H9 (cell line): ENCODE measurements around the gene HHAT. TPM values are rescaled to one million over a fixed set of nuclear protein-coding genes. Genes with fewer than 3 reads are reported as not detected.

ENCODE experiments used
- DNase-seq: peaks from one replicate; pipeline ENCODE4 v3.0.0-alpha.2; 2017
- H2AFZ ChIP-seq: one replicate; pipeline ENCODE4 v1.6.1; 2013; ENCODE audit warnings: mild to moderate bottlenecking, low read length, control low read depth, moderate library complexity
- H2AK5ac ChIP-seq: 2 replicates; pipeline ENCODE4 v1.6.1; 2013; ENCODE audit warnings: low read length, control low read depth, mixed read lengths; ENCODE audit not compliant: insufficient read length
- H2BK120ac ChIP-seq: one replicate; pipeline ENCODE4 v1.6.1; 2013; ENCODE audit warnings: low read depth, mild to moderate bottlenecking, low read length, control low read depth, inconsistent platforms; ENCODE audit not compliant: poor library complexity, severe bottlenecking
- H2BK12ac ChIP-seq: 2 replicates; pipeline ENCODE4 v1.6.1; 2013; ENCODE audit warnings: low read length, control low read depth, mixed read lengths, low read depth; ENCODE audit not compliant: insufficient read length
- H2BK15ac ChIP-seq: 2 replicates; pipeline ENCODE4 v1.6.1; 2013; ENCODE audit warnings: low read depth, low read length, control low read depth
- H2BK20ac ChIP-seq: one replicate; pipeline ENCODE4 v1.6.1; 2013; ENCODE audit warnings: low read depth, mild to moderate bottlenecking, low read length, control low read depth, inconsistent platforms; ENCODE audit not compliant: poor library complexity, severe bottlenecking
- H2BK5ac ChIP-seq: 2 replicates; pipeline ENCODE4 v1.6.1; 2013; ENCODE audit warnings: low read length, control low read depth, mixed read lengths; ENCODE audit not compliant: insufficient read length
- H3K14ac ChIP-seq: 2 replicates; pipeline ENCODE4 v1.6.1; 2013; ENCODE audit warnings: low read length, control low read depth; ENCODE audit not compliant: insufficient read depth
- H3K18ac ChIP-seq: 2 replicates; pipeline ENCODE4 v1.6.1; 2013; ENCODE audit warnings: low read depth, mild to moderate bottlenecking, mixed read lengths, low read length, control low read depth; ENCODE audit not compliant: insufficient read length
- H3K23ac ChIP-seq: 2 replicates; pipeline ENCODE4 v1.6.1; 2013; ENCODE audit warnings: low read length, control low read depth, mixed read lengths, low read depth; ENCODE audit not compliant: insufficient read length
- H3K23me2 ChIP-seq: 2 replicates; pipeline ENCODE4 v1.6.1; 2013; ENCODE audit warnings: low read depth, mild to moderate bottlenecking, mixed read lengths, low read length, control low read depth; ENCODE audit not compliant: insufficient read length, poor library complexity, severe bottlenecking
- H3K27ac ChIP-seq: 2 replicates; pipeline ENCODE4 v1.5.1; 2013; ENCODE audit warnings: low read length, control low read depth, mixed read lengths, low read depth; ENCODE audit not compliant: insufficient read length
- H3K27me3 ChIP-seq: 2 replicates; pipeline ENCODE4 v1.6.1; 2013; ENCODE audit warnings: low read length, control low read depth, inconsistent platforms; ENCODE audit not compliant: insufficient read depth
- H3K4ac ChIP-seq: 2 replicates; pipeline ENCODE4 v1.6.1; 2013; ENCODE audit warnings: low read depth, mild to moderate bottlenecking, control low read depth, inconsistent platforms, low read length, moderate library complexity
- H3K4me1 ChIP-seq: 2 replicates; pipeline ENCODE4 v1.6.1; 2013; ENCODE audit warnings: low read length, control low read depth, inconsistent platforms; ENCODE audit not compliant: insufficient read depth
- H3K4me2 ChIP-seq: 2 replicates; pipeline ENCODE4 v1.6.1; 2013; ENCODE audit warnings: low read length, control low read depth, mixed read lengths; ENCODE audit not compliant: insufficient read length, insufficient read depth
- H3K56ac ChIP-seq: 2 replicates; pipeline ENCODE4 v1.6.1; 2013; ENCODE audit warnings: low read depth, mild to moderate bottlenecking, mixed read lengths, low read length, control low read depth; ENCODE audit not compliant: insufficient read length
- H3K79me1 ChIP-seq: 2 replicates; pipeline ENCODE4 v1.6.1; 2013; ENCODE audit warnings: low read depth, mild to moderate bottlenecking, moderate library complexity, low read length, control low read depth, inconsistent platforms; ENCODE audit not compliant: insufficient read depth, poor library complexity, severe bottlenecking
- H3K79me2 ChIP-seq: 2 replicates; pipeline ENCODE4 v1.6.1; 2013; ENCODE audit warnings: low read length, control low read depth, inconsistent platforms; ENCODE audit not compliant: insufficient read depth
- H3K9ac ChIP-seq: 2 replicates; pipeline ENCODE4 v1.6.1; 2013; ENCODE audit warnings: low read length, control low read depth, mixed read lengths; ENCODE audit not compliant: insufficient read length; ENCODE audit errors: extremely low read depth
- H3K9me3 ChIP-seq: one replicate; pipeline ENCODE4 v1.6.1; 2013; ENCODE audit warnings: low read depth, low read length, inconsistent platforms; ENCODE audit not compliant: control insufficient read depth
- H3T11ph ChIP-seq: one replicate; pipeline ENCODE4 v1.6.1; 2013; ENCODE audit warnings: mild to moderate bottlenecking, low read length, control low read depth, inconsistent platforms
- H4K20me1 ChIP-seq: one replicate; pipeline ENCODE4 v1.6.1; 2013; ENCODE audit not compliant: control insufficient read depth, insufficient read length, insufficient read depth
- H4K5ac ChIP-seq: 2 replicates; pipeline ENCODE4 v1.6.1; 2013; ENCODE audit warnings: low read depth, mild to moderate bottlenecking, mixed read lengths, low read length, control low read depth; ENCODE audit not compliant: insufficient read length
- H4K8ac ChIP-seq: replicated peaks from 2 replicates; pipeline ENCODE4 v1.6.1; 2013; ENCODE audit warnings: low read length, control low read depth, mixed read lengths, low read depth; ENCODE audit not compliant: insufficient read length
- H4K91ac ChIP-seq: 2 replicates; pipeline ENCODE4 v1.6.1; 2013; ENCODE audit warnings: low read depth, mild to moderate bottlenecking, moderate library complexity, mixed read lengths, low read length, control low read depth; ENCODE audit not compliant: insufficient read length
- H3K27ac Mint-ChIP-seq, 3 experiments: 2 replicates in 2 of 3; 3 replicates in 1 of 3; pipeline ENCODE4 v1.8.0; 2020 to 2021; ENCODE audit warnings: mixed read lengths in 3 of 3, mild to moderate bottlenecking in 1 of 3, moderate library complexity in 1 of 3
- H3K27me3 Mint-ChIP-seq: 2 replicates; pipeline ENCODE4 v1.8.0; 2021; ENCODE audit warnings: low read depth, mild to moderate bottlenecking, moderate library complexity, mixed read lengths
- H3K36me3 Mint-ChIP-seq, 3 experiments: 2 replicates in 2 of 3; 3 replicates in 1 of 3; pipeline ENCODE4 v1.8.0; 2020 to 2021; ENCODE audit warnings: low read depth in 3 of 3, mixed read lengths in 3 of 3; ENCODE audit not compliant: insufficient read depth in 1 of 3
- H3K4me1 Mint-ChIP-seq, 2 experiments: 2 replicates each; pipeline ENCODE4 v1.8.0; 2020; ENCODE audit warnings: mixed read lengths in 2 of 2
- H3K4me3 Mint-ChIP-seq, 2 experiments: 2 replicates in 1 of 2; 3 replicates in 1 of 2; pipeline ENCODE4 v1.8.0; 2020 to 2021; ENCODE audit warnings: mild to moderate bottlenecking in 2 of 2, mixed read lengths in 2 of 2, moderate library complexity in 1 of 2
- H3K9me3 Mint-ChIP-seq, 2 experiments: 2 replicates in 1 of 2; 3 replicates in 1 of 2; pipeline ENCODE4 v1.8.0; 2020; ENCODE audit warnings: mild to moderate bottlenecking in 2 of 2, mixed read lengths in 2 of 2, moderate library complexity in 1 of 2
- CTCF ChIP-seq: fragments of 200-600 bp; sonication (generic); conservative IDR thresholded peaks from 3 replicates; pipeline ENCODE4 v1.8.0; 2021; ENCODE audit warnings: antibody characterized with exemption, mild to moderate bottlenecking
- WGBS: extraction: QIAGEN DNeasy Blood & Tissue Kit; methylation state at CpG from one replicate; pipeline ENCODE4 v1.1.7; 2013; ENCODE audit warnings: missing lambda C conversion rate, low lambda C conversion rate, mixed read lengths; ENCODE audit not compliant: insufficient read length; ENCODE audit errors: extremely low coverage; 5-methylcytosine and 5-hydroxymethylcytosine counted together
- total RNA-seq: library from RNA; stranded (reverse); gene quantifications from 2 replicates; pipeline ENCODE4 v1.2.1, GENCODE V29; 2021

The HHAT gene
- total RNA-seq, 1 experiment from 2014 or later, result 0.48 TPM

- H3K4me1 ChIP-seq, result no peaks in the 10 kb centered on the region
- no peak overlapping the region for H4K5ac ChIP-seq
- no peak overlapping the region for H2AFZ ChIP-seq
- no peak overlapping the region for H2BK120ac ChIP-seq
- no peak overlapping the region for H3T11ph ChIP-seq
- no peak overlapping the region for H3K4me2 ChIP-seq
- no peak overlapping the region for H2BK12ac ChIP-seq
- H3K9me3 ChIP-seq, result no peaks in the 10 kb centered on the region
- H3K27ac Mint-ChIP-seq, result no peak overlapping the region
- H2BK20ac ChIP-seq, result no peak overlapping the region
- no CpG with 5 or more reads among the region's 7 CpGs for WGBS
- H3K79me2 ChIP-seq, result no peaks in the 10 kb centered on the region
- no peak overlapping the region for H4K8ac ChIP-seq
- TF ChIP-seq CTCF, result peak; percentile 44
- H4K91ac ChIP-seq, result no peak overlapping the region
- H3K79me1 ChIP-seq, result no peaks in the 10 kb centered on the region
- no peaks in the 10 kb centered on the region for H3K36me3 Mint-ChIP-seq
- no peaks in the 10 kb centered on the region for H3K9me3 Mint-ChIP-seq
- no peak overlapping the region for H3K18ac ChIP-seq
- H3K4me1 Mint-ChIP-seq, result peaks cover 3 to 6% of the 10 kb centered on the region in 2 experiments; a peak in 2 of 4 replicates
- no peak overlapping the region for H3K4ac ChIP-seq
- H4K20me1 ChIP-seq, result no peaks in the 10 kb centered on the region
- no peak overlapping the region for H2BK5ac ChIP-seq
- no peak overlapping the region for H3K9ac ChIP-seq
- no peak overlapping the region for H3K56ac ChIP-seq
- H3K4me3 Mint-ChIP-seq, result no peak overlapping the region
- no peak for DNase-seq
- no peak overlapping the region for H3K27ac ChIP-seq
- no peak overlapping the region for H3K23ac ChIP-seq
- H3K27me3 Mint-ChIP-seq, result no peaks in the 10 kb centered on the region; the same call in 1 of the 2 replicates
- H2BK15ac ChIP-seq, result no peak overlapping the region
- no peak overlapping the region for H3K14ac ChIP-seq
- no peak overlapping the region for H2AK5ac ChIP-seq
- H3K27me3 ChIP-seq, result no peaks in the 10 kb centered on the region
- H3K23me2 ChIP-seq, result no peaks in the 10 kb centered on the region
Measured at GRCh38 chr1:210711825-210712612, 383.3 kb downstream of the HHAT start.
